Right ventricle myocardium superior (tissue), 1 donor: ENCODE results near the gene UNC5B. TPM values are rescaled to one million over a fixed set of nuclear protein-coding genes. Genes with fewer than 3 reads are reported as not detected.
A peak's percentile ranks its signal among the peaks of the same experiment; 100 is the strongest.
"Not testable (repeated sequence)": the region's sequence is repeated elsewhere in the genome, so short reads cannot be mapped to it uniquely, and the experiment has no call there.

Experiments
- ATAC-seq: fragments of 200-7000 bp; cut with Tn5 transposase; one replicate; pipeline ENCODE4 v1.9.1; 2020; ENCODE audit warnings: mild to moderate bottlenecking; ENCODE audit not compliant: poor library complexity
- DNase-seq: peaks from one replicate; pipeline ENCODE4 v3.0.0-alpha.2; 2020
- intact Hi-C: fragments of 100-400 bp; cut with DNase I; formaldehyde crosslinking; loops from one replicate; pipeline ENCODE4 v1.11.2; 2022
- total RNA-seq: library from RNA; stranded (reverse); fragmentation: NEBNext Ultra II Directional; extraction: Animal tissue kit (Norgen Biotek cat#: 25700); gene quantifications from one replicate; pipeline ENCODE4 v1.2.1, GENCODE V29; 2021
- donor health status: DM: no; HTN: yes; CAD: no; lungs with severe emphysema.

Gene UNC5B
- total RNA-seq, 1 donor from 2014 or later, result 12.2 TPM

GRCh38 chr10:71219236-71219917, 7.0 kb downstream of the UNC5B start:
- peak; percentile 72 for ATAC-seq
- intact Hi-C loops, DNase-seq: not testable (repeated sequence)

- no peak for ATAC-seq
- intact Hi-C loops, result no loop called here
Measured at GRCh38 chr10:71219918-71220688, 7.7 kb downstream of the UNC5B start.

GRCh38 chr10:71220689-71221540, 8.5 kb downstream of the UNC5B start:
- intact Hi-C loops, result no loop called here
- ATAC-seq (no peak), DNase-seq (no peak)

More at GRCh38 chr10:71219918-71220688, 7.7 kb downstream of the UNC5B start:
- no peak for DNase-seq

- ATAC-seq, result no peak
- DNase-seq, result no peak
- intact Hi-C loops, result no loop called here
Measured at GRCh38 chr10:71221586-71222202, 9.3 kb downstream of the UNC5B start.

GRCh38 chr10:71222601-71223346, 10.4 kb downstream of the UNC5B start:
- intact Hi-C loops, result no loop called here
- ATAC-seq, result no peak
- DNase-seq, result no peak

GRCh38 chr10:71223347-71224058, 11.1 kb downstream of the UNC5B start:
- intact Hi-C loops, result no loop called here
- no peak for DNase-seq
- ATAC-seq, result no peak

GRCh38 chr10:71225291-71226058, 13.1 kb downstream of the UNC5B start:
- intact Hi-C loops, result no loop called here
- ATAC-seq (no peak), DNase-seq (no peak)

GRCh38 chr10:71228875-71229675, 16.7 kb downstream of the UNC5B start:
- ATAC-seq (no peak), DNase-seq (no peak)
- intact Hi-C loops, result no loop called here

GRCh38 chr10:71229726-71230655, 17.6 kb downstream of the UNC5B start:
- intact Hi-C loops, result no loop called here
- DNase-seq, result peak; percentile 38
- ATAC-seq, result no peak

GRCh38 chr10:71230656-71231025, 18.3 kb downstream of the UNC5B start:
- ATAC-seq, result no peak
- intact Hi-C loops, result no loop called here
- no peak for DNase-seq

- DNase-seq (peak; percentile 33), ATAC-seq (no peak)
- intact Hi-C loops, result no loop called here
Measured at GRCh38 chr10:71231206-71231605, 18.8 kb downstream of the UNC5B start.

- DNase-seq (peak; percentile 90), ATAC-seq (peak; percentile 85)
- intact Hi-C loops, result no loop called here
Measured at GRCh38 chr10:71232089-71232998, 20.0 kb downstream of the UNC5B start.

- no peak for ATAC-seq
- intact Hi-C loops, result no loop called here
- peak; percentile 20 for DNase-seq
Measured at GRCh38 chr10:71233482-71233892, 21.1 kb downstream of the UNC5B start.
